Motor neuron (in vitro differentiated cells): ENCODE measurements around the gene BICC1. TPM values are rescaled to one million over a fixed set of nuclear protein-coding genes. Genes with fewer than 3 reads are reported as not detected.

ENCODE experiments used
- ATAC-seq, 8 experiments: fragments of 200-7000 bp; cut with Tn5 transposase; replicated peaks in 6 of 8; 2 replicates each; pipeline ENCODE4 v1.8.0; 2021; ENCODE audit warnings: mild to moderate bottlenecking in 8 of 8, moderate library complexity in 8 of 8
- H3K27ac ChIP-seq, 2 donors: fragments of 250-450 bp; sonication (Bioruptor Pico); 2 replicates each; pipeline ENCODE4 v1.9.0; 2021; ENCODE audit warnings: antibody characterized with exemption in 2 of 2, mild to moderate bottlenecking in 2 of 2, moderate library complexity in 1 of 2
- H3K4me1 ChIP-seq, 2 donors: fragments of 250-450 bp; sonication (Bioruptor Pico); replicated peaks in 1 of 2; 2 replicates each; pipeline ENCODE4 v1.6.1; 2021; ENCODE audit warnings: antibody characterized with exemption in 2 of 2, mild to moderate bottlenecking in 2 of 2, moderate library complexity in 1 of 2
- H3K4me3 ChIP-seq, 5 donors: fragments of 250-450 bp; sonication (Bioruptor Pico); 2 replicates each; pipeline ENCODE4 v1.9.0; 2021; ENCODE audit warnings: antibody characterized with exemption in 5 of 5, mild to moderate bottlenecking in 5 of 5, moderate library complexity in 4 of 5
- WGBS, 10 experiments: fragments of 450-650 bp; shearing (Covaris generic); methylation state at CpG; one replicate each; pipeline ENCODE4 v1.0.0; 2022; 5-methylcytosine and 5-hydroxymethylcytosine counted together
- in situ Hi-C, 9 experiments: fragments of 400-800 bp; cut with MboI; loops; one replicate each; pipeline ENCODE4 v1.15.0; 2021; ENCODE audit warnings: low sequenced_read_pairs in 9 of 9, low pct_unique_long_range_greater_than_20kb in 2 of 9; ENCODE audit not compliant: unreplicated experiment in 9 of 9
- total RNA-seq, 8 experiments: library from RNA; unstranded; fragments of 300-600 nt; gene quantifications; 2 replicates each; pipeline versions ENCODE4 v1.2.3 to v1.2.4, GENCODE V29; 2022

The BICC1 gene
- total RNA-seq, 8 experiments from 2014 or later, result 0.15 to 28.2 (median 3.2) TPM

GRCh38 chr10:58718596-58718995 lies 205.9 kb downstream of the BICC1 start:
- 54 to 100% (median 71%) methylated on average over 1 to 13 of the region's 13 CpGs; no CpG with 5 or more reads in 1 of the 10 experiments for WGBS, 10 experiments

GRCh38 chr10:58721601-58722281 lies 209.1 kb downstream of the BICC1 start:
- ATAC-seq, result no peak
- in situ Hi-C loops, result no loop called here
- no peak overlapping the region for H3K27ac ChIP-seq
- H3K4me3 ChIP-seq, result no peak overlapping the region
- WGBS, 10 experiments, result 0 to 100% (median 93%) methylated on average over 1 to 4 of the region's 4 CpGs
- H3K4me1 ChIP-seq, result no peaks in the 10 kb centered on the region

More at GRCh38 chr10:58718596-58718995, 205.9 kb downstream of the BICC1 start:
- no peak overlapping the region for H3K4me3 ChIP-seq
- in situ Hi-C loops, result no loop called here
- no peak overlapping the region for H3K27ac ChIP-seq
- ATAC-seq, result no peak
- no peaks in the 10 kb centered on the region for H3K4me1 ChIP-seq

- H3K27ac ChIP-seq, result no peak overlapping the region
- no peak overlapping the region for H3K4me3 ChIP-seq
- ATAC-seq, result no peak
- WGBS, 10 experiments, result 31 to 96% (median 75%) methylated on average over 1 to 2 of the region's 2 CpGs; no CpG with 5 or more reads in 3 of the 10 experiments
- no peaks in the 10 kb centered on the region for H3K4me1 ChIP-seq
- in situ Hi-C loops, result no loop called here
These were observed 210.5 kb downstream of the BICC1 start for GRCh38 chr10:58723186-58723585.

GRCh38 chr10:58723966-58724365 lies 211.3 kb downstream of the BICC1 start:
- H3K27ac ChIP-seq, result no peak overlapping the region
- WGBS, 10 experiments, result 0 to 100% (median 67%) methylated on average over 1 of the region's 1 CpG; no CpG with 5 or more reads in 3 of the 10 experiments
- in situ Hi-C loops, result no loop called here
- H3K4me1 ChIP-seq, result no peaks in the 10 kb centered on the region
- ATAC-seq, result no peak
- H3K4me3 ChIP-seq, result no peak overlapping the region

GRCh38 chr10:58724781-58725180 lies 212.1 kb downstream of the BICC1 start:
- in situ Hi-C loops, result no loop called here
- Histone ChIP-seq H3K4me3 (no peak overlapping the region), H3K4me1 (no peaks in the 10 kb centered on the region), H3K27ac (no peak overlapping the region)
- no peak for ATAC-seq
- 14 to 100% (median 96%) methylated on average over 1 to 3 of the region's 5 CpGs; no CpG with 5 or more reads in 2 of the 10 experiments for WGBS, 10 experiments

GRCh38 chr10:58725901-58726300 lies 213.2 kb downstream of the BICC1 start:
- no peak for ATAC-seq
- H3K4me1 ChIP-seq, result no peaks in the 10 kb centered on the region
- no peak overlapping the region for H3K4me3 ChIP-seq
- in situ Hi-C loops, result no loop called here
- H3K27ac ChIP-seq, result no peak overlapping the region

- no peak for ATAC-seq
- in situ Hi-C loops, result no loop called here
- Histone ChIP-seq H3K27ac (no peak overlapping the region), H3K4me3 (no peak overlapping the region), H3K4me1 (no peaks in the 10 kb centered on the region)
These were observed 215.0 kb downstream of the BICC1 start for GRCh38 chr10:58727633-58728032.

- Histone ChIP-seq H3K4me3 (no peak overlapping the region), H3K4me1 (peaks cover 0 to 10% of the 10 kb centered on the region in 2 donors), H3K27ac (no peak overlapping the region)
- in situ Hi-C loops, result no loop called here
- 50 to 100% (median 93%) methylated on average over 1 to 3 of the region's 3 CpGs; no CpG with 5 or more reads in 3 of the 10 experiments for WGBS, 10 experiments
- no peak for ATAC-seq
These were observed 218.6 kb downstream of the BICC1 start for GRCh38 chr10:58731276-58731675.

GRCh38 chr10:58733436-58733835 lies 220.8 kb downstream of the BICC1 start:
- ATAC-seq, result no peak
- H3K4me3 ChIP-seq, result no peak overlapping the region
- WGBS, 10 experiments, result 67 to 100% (median 80%) methylated on average over 1 of the region's 1 CpG; no CpG with 5 or more reads in 7 of the 10 experiments
- H3K27ac ChIP-seq, result no peak overlapping the region
- H3K4me1 ChIP-seq, result peaks cover 0 to 10% of the 10 kb centered on the region in 2 donors
- in situ Hi-C loops, result no loop called here

GRCh38 chr10:58734116-58734515 lies 221.4 kb downstream of the BICC1 start:
- no peak overlapping the region for H3K27ac ChIP-seq
- in situ Hi-C loops, result no loop called here
- peaks cover 0 to 10% of the 10 kb centered on the region in 2 donors for H3K4me1 ChIP-seq
- H3K4me3 ChIP-seq, result no peak overlapping the region
- ATAC-seq, result no peak
- WGBS, 10 experiments, result 0 to 100% (median 91%) methylated on average over 3 to 5 of the region's 5 CpGs

- no peak for ATAC-seq
- in situ Hi-C loops, result no loop called here
These were observed 222.0 kb downstream of the BICC1 start for GRCh38 chr10:58734664-58735063.

GRCh38 chr10:58735087-58735486 lies 222.4 kb downstream of the BICC1 start:
- WGBS, 10 experiments, result 4 to 92% (median 74%) methylated on average over 1 to 7 of the region's 7 CpGs
- Histone ChIP-seq H3K27ac (no peak overlapping the region), H3K4me1 (peaks cover 0 to 10% of the 10 kb centered on the region in 2 donors), H3K4me3 (no peak overlapping the region)
- ATAC-seq, result no peak
- in situ Hi-C loops, result no loop called here

More at GRCh38 chr10:58734664-58735063, 222.0 kb downstream of the BICC1 start:
- no peak overlapping the region for H3K27ac ChIP-seq
- peaks cover 0 to 10% of the 10 kb centered on the region in 2 donors for H3K4me1 ChIP-seq
- H3K4me3 ChIP-seq, result no peak overlapping the region

- in situ Hi-C loops, result no loop called here
- ATAC-seq, result no peak
- no peak overlapping the region for H3K27ac ChIP-seq
- peaks cover 6 to 9% of the 10 kb centered on the region in 2 donors for H3K4me1 ChIP-seq
- 25 to 98% (median 80%) methylated on average over 1 to 11 of the region's 11 CpGs; no CpG with 5 or more reads in 1 of the 10 experiments for WGBS, 10 experiments
- H3K4me3 ChIP-seq, result no peak overlapping the region
These were observed 228.1 kb downstream of the BICC1 start for GRCh38 chr10:58740620-58741369.
